Mononuclear cell (primary cell): ENCODE results near the gene TRMT5. TPM values are rescaled to one million over a fixed set of nuclear protein-coding genes. Genes with fewer than 3 reads are reported as not detected.

Source experiments
- H3K27me3 ChIP-seq: 2 replicates; pipeline ENCODE4 v1.6.0; 2011; ENCODE audit warnings: low read length, control low read depth; ENCODE audit not compliant: insufficient read depth
- H3K4me1 ChIP-seq: 2 replicates; pipeline ENCODE4 v1.5.1; 2011; ENCODE audit warnings: mild to moderate bottlenecking, low read length, control low read depth; ENCODE audit not compliant: insufficient read depth
- H3K4me3 ChIP-seq: 2 replicates; pipeline ENCODE4 v1.5.1; 2011; ENCODE audit warnings: mild to moderate bottlenecking, low read length, moderate library complexity
- H3K9me3 ChIP-seq: 2 replicates; pipeline ENCODE4 v1.5.1; 2011; ENCODE audit warnings: low read depth, mild to moderate bottlenecking, control low read depth, low read length
- total RNA-seq: library from RNA; depleted of rRNA; stranded (reverse); fragments of >200 nt; gene quantifications from one replicate; pipeline ENCODE4 v1.2.3, GENCODE V29; 2012

The TRMT5 gene
- total RNA-seq, 1 donor: 2.9 TPM

- Histone ChIP-seq H3K27me3 (no peaks in the 10 kb centered on the region), H3K4me3 (no peak overlapping the region), H3K9me3 (no peaks in the 10 kb centered on the region), H3K4me1 (no peaks in the 10 kb centered on the region)
Observed at GRCh38 chr14:60943637-60944032, 37.2 kb downstream of the TRMT5 start.

GRCh38 chr14:60935319-60935718 is 45.6 kb downstream of the TRMT5 start:
- H3K9me3 ChIP-seq: no peaks in the 10 kb centered on the region
- H3K27me3 ChIP-seq: no peaks in the 10 kb centered on the region
- H3K4me1 ChIP-seq: no peaks in the 10 kb centered on the region

GRCh38 chr14:60933920-60934655 is 46.8 kb downstream of the TRMT5 start:
- no peak overlapping the region for H3K4me3 ChIP-seq
- H3K9me3 ChIP-seq: no peaks in the 10 kb centered on the region
- H3K4me1 ChIP-seq: no peaks in the 10 kb centered on the region
- no peaks in the 10 kb centered on the region for H3K27me3 ChIP-seq

More at GRCh38 chr14:60935319-60935718, 45.6 kb downstream of the TRMT5 start:
- no peak overlapping the region for H3K4me3 ChIP-seq

GRCh38 chr14:60931218-60931617 is 49.7 kb downstream of the TRMT5 start:
- Histone ChIP-seq H3K27me3 (no peaks in the 10 kb centered on the region), H3K4me3 (no peak overlapping the region), H3K9me3 (no peaks in the 10 kb centered on the region), H3K4me1 (no peaks in the 10 kb centered on the region)

GRCh38 chr14:60926002-60926401 is 54.9 kb downstream of the TRMT5 start:
- Histone ChIP-seq H3K4me1 (no peaks in the 10 kb centered on the region), H3K27me3 (no peaks in the 10 kb centered on the region), H3K9me3 (no peaks in the 10 kb centered on the region), H3K4me3 (no peak overlapping the region)

GRCh38 chr14:60925286-60925685 is 55.6 kb downstream of the TRMT5 start:
- no peaks in the 10 kb centered on the region for H3K27me3 ChIP-seq

GRCh38 chr14:60922050-60922449 is 58.8 kb downstream of the TRMT5 start:
- H3K4me1 ChIP-seq: no peaks in the 10 kb centered on the region
- H3K27me3 ChIP-seq: no peaks in the 10 kb centered on the region
- no peaks in the 10 kb centered on the region for H3K9me3 ChIP-seq
- H3K4me3 ChIP-seq: no peak overlapping the region

More at GRCh38 chr14:60925286-60925685, 55.6 kb downstream of the TRMT5 start:
- no peaks in the 10 kb centered on the region for H3K4me1 ChIP-seq
- no peaks in the 10 kb centered on the region for H3K9me3 ChIP-seq
- no peak overlapping the region for H3K4me3 ChIP-seq

Other genes with a start within 250 kb of the TRMT5 start
- gene MNAT1, start 246.3 kb downstream of the TRMT5 start, total RNA-seq: 23.2 TPM
- 8.9 TPM for gene SLC38A6, start 166 bp upstream of the TRMT5 start, total RNA-seq